HG03378 (cell line): ENCODE results near the gene IQSEC1.

ENCODE experiments used
- ATAC-seq: cut with Tn5 transposase; IDR thresholded peaks from one replicate; pipeline ENCODE4 v1.9.1; 2021; ENCODE audit warnings: mild to moderate bottlenecking, moderate library complexity; ENCODE audit not compliant: unreplicated experiment

The IQSEC1 gene

GRCh38 chr3:12957824-12958792, 115.1 kb downstream of the IQSEC1 start:
- no peak for ATAC-seq

DNA sequence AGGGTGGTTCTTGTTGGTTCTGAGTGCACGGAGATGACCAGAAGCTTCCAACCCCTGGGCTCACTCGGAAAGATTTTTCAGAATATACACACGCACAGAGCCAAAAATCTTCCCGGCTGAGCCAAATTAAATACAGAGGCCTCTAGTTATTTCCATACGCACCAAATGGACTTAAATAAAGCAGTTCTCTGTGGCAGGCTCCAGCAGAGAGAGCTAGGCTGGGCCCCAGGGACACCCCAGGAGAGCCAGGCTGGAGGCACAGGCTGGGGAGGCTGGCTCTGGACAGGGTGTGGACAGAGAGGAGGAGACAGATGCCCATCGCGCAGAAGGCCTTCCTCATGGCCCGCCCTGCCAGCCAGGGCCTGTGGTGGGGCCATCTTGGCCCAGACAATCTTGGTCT, 115.9 kb downstream of the IQSEC1 start:
- ATAC-seq = no peak

- ATAC-seq = no peak
These were observed 116.9 kb downstream of the IQSEC1 start for GRCh38 chr3:12956316-12956660.

DNA sequence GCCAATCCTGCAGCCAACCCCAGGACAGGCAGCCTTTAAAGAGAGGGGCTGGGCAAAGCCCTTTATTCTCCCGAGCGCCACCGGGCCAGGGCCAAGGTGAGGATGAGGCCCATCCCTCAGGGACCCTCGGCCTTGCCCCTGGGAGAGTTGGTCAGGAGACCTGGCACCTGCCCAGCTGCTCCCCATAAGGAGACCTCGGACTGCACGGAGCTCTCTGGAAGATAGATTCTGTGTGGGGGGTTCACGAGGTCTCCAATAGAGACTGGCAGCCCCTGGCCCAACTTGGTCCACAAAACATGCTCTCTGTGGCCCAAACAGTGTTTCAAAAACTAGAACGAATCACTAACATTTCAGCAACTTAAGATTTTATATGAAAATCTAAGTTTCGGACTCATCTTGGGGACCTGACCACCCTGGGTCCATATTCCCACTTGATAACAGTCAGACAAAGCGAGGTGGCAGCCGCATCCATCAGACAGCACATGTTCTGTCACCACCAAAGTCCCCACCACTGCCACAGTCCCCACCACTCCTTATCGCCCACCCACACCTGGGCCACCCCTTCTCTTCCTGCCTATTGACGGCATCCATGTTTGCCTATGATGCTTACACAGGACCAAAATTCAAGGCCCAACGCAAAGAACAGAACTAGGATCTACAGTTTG, 117.4 kb downstream of the IQSEC1 start:
- no peak for ATAC-seq

- no peak for ATAC-seq
These were observed 118.2 kb downstream of the IQSEC1 start for GRCh38 chr3:12954891-12955650.

- ATAC-seq = no peak
These were observed 119.0 kb downstream of the IQSEC1 start for GRCh38 chr3:12954180-12954579.

DNA sequence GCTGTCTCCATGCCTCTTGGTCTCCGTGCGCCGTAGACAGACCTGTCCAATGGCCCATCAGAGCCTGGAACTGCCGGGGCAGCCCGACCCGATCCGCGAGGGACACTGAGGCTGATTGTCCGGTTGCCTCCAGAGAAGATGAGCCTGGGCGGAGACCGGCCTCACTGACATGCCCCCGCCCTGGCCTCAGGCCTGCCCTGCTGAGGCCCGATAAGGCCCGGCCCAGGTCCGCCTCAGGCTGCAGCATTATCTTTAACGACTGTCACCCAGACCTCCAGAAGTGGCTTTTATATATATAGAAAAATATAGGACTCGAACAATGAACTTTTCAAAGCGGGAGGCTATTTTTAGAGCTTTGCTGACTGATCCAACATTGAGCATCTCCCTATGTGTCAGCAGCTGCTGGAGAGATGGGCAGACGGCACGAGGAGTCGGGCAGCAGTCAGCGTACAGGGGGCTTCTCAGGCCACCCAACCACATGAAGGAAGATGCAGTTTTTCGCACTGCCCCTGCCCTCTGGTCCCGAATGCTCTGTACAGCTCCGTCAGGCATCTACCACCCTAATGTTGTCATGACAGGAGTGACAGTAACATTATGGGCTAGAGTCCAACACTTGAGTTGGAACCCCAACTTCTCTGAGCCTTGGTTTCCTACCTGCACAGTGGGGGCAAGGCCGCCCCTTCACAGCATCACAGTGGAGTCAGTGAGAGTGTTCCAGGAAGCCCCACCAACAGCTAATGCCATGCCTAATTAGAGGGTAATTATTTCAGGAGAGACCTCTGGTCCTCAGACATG, 119.8 kb downstream of the IQSEC1 start:
- no peak for ATAC-seq

DNA sequence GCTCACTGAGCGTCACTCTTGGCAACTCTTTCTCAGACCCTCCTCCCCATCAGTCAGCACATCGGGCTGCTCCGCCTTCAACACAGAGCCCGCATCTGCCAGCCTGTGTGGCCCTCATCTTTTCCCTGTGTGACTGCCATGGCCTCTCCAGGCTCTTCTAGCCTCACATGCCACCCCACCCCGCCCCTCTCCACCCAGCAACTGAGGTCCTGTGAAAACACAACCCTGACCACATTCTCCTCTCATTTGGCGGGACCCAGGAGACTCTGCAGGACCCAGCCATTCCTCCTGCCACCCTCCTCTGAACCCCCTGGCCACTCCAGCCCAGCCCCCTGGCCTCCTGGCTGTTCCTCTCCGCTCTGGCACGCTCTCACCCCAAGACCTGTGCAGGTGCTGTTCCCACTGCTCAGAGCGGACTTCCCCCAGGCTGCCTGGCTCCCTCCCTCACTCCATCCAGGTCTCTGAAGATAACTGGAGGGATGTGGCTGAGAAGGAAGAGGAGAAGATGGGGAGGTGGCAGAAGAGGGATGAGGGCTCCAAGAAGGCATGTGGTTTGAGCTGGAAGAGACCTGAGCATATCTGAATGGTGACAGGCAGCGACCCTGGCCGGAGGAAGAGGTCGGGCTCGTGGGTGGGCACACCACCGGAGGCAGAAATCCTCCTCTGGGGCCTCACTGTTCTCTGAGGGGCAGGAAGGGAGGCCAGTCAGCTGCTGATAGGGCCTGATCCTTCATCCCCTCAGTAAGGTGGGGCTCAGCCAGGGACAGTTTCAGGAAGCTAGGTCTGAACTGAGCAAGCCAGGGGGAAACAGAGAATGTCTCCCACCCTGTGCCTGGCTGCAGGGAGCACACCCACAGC, 120.7 kb downstream of the IQSEC1 start:
- no peak for ATAC-seq

DNA sequence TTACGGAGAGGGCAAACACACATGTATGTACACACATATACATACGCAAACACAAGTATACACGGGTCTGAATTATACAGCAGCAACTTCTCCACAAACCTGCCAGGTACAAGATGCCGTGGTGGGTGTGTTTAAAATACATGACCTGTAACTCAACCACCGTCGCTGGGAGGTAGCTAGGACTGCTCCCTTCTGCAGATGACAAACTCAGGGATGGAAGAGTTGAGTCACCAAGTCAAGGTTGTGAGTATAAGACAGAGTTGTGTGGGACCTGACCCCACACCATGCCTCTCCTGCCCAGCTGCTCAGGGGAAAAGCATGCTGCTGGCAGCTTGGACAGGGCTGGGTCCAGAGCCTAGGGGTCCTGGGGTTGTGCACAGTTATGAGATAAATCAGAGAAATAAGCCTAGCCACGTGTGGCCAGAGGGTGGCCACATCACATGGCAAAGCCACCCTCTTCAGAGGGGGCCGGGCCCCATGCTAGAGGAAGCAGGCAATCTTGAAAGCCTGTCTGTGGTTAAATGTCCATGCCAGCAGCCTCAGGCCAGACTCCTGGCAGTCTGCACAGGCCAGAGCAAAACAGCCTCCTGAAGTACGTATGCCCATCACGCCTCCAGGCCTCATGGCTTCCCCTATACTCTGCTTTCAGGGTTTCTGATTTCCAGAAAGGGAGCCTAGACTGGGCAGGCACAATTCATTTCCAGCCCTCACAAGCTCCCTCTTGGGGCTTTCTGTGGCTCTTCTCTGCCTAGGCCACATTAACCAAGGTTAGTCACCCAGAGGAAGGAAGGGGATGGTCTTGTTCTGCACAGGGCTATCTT, 124.1 kb downstream of the IQSEC1 start:
- ATAC-seq = peak; percentile 64

- ATAC-seq = no peak
These were observed 124.9 kb downstream of the IQSEC1 start for GRCh38 chr3:12948371-12948770.

- ATAC-seq = no peak
These were observed 125.5 kb downstream of the IQSEC1 start for GRCh38 chr3:12947504-12948369.

DNA sequence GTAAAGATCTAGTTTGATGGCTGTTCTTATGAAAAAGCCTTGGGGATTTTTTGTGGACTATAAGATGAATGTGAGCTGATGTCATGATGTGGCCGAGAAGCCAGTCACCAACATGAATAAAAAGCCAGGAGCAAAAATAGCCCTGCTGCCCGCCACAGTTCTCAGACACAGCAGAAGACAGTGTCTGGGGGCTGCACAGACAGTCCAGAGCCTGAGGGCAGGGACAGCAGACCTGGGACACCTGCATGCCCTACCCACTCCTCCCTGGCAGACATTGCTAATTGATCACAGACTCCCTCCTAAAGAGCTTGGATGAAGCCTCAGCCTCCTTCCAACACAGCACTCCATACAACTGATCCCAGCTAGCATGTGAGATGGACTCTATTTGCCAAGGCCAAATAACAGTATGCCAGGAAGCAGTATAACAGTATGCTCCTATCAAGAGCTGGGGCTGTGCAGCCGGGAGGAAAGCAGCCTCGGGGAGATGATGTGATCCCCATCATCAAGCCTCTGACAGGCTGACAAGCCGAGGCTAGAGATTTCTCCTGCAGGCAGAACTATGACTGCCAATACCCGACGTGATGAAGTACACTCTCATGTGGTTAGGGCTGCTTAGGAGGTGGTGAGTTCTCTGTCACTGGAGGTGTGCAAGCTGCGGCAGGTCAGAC, 126.4 kb downstream of the IQSEC1 start:
- ATAC-seq = no peak

DNA sequence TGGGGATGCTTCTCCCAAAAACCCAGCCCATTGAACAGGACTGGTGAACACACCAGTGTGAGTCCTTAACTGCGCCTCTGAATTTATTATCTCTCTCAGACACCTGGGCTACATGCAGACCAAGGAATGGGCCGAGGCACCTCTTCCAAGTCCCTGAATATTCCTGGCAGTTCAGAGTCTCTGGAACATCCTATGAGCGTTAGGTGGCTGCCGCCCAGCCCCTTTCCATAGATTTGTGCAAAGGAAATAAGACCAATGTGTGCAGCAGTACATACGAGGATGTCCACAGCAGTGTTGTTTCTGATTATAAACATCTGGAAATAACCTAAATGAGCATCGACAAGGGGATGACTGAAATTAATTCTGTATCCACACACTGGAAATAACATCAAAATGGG, 127.0 kb downstream of the IQSEC1 start:
- no peak for ATAC-seq

GRCh38 chr3:12944849-12945248, 128.4 kb downstream of the IQSEC1 start:
- ATAC-seq = no peak

GRCh38 chr3:12944413-12944812, 128.8 kb downstream of the IQSEC1 start:
- no peak for ATAC-seq

DNA sequence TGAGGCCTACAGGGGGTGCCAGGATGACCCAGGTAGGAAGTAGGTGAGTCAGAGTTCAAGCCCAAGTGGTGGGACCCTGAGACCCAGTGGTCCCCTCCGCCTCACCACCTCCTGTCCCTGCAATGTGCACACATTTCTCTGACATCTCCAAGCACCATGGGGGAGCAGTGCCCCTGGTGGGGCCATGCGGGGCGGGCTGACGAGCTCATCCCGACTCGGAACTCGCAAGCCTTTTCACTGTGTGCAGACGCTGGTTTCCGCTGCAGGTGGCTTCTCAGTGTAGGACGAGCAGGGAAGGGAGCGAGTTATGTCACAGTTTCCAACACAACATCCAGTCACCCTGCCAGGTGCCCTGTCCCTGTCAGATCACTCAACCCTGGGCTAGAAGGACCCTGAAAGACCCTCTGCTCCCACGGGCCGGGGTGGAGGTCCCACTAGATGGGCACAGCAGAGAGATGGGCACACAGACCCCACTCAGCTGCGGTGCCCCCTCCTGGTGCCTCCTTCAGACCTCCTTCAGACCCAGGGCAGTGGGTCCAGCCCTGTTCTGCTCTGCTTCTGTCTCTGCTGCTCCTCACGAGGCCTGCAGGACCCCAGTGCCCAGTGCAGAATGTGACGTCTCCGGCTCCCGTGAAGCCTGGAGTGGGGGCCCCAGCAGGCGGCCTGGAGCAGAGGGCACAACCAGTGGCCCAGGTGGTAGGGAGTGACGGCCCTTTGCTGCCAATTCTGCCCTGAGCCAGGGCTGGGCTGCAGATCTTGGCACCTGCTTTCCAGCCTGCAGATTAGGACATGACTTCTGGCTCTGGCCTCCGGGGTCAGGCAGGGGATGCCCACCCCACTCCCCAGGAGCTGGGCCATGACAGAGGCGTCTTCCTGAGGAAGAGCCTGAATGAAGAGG, 129.9 kb downstream of the IQSEC1 start:
- no peak for ATAC-seq
